ENCODE results near the gene JAKMIP3. TPM values are rescaled to one million over a fixed set of nuclear protein-coding genes. Genes with fewer than 3 reads are reported as not detected.
A peak's percentile ranks its signal among the peaks of the same experiment; 100 is the strongest.

The JAKMIP3 gene
- total RNA-seq = 1.1 TPM

DNA sequence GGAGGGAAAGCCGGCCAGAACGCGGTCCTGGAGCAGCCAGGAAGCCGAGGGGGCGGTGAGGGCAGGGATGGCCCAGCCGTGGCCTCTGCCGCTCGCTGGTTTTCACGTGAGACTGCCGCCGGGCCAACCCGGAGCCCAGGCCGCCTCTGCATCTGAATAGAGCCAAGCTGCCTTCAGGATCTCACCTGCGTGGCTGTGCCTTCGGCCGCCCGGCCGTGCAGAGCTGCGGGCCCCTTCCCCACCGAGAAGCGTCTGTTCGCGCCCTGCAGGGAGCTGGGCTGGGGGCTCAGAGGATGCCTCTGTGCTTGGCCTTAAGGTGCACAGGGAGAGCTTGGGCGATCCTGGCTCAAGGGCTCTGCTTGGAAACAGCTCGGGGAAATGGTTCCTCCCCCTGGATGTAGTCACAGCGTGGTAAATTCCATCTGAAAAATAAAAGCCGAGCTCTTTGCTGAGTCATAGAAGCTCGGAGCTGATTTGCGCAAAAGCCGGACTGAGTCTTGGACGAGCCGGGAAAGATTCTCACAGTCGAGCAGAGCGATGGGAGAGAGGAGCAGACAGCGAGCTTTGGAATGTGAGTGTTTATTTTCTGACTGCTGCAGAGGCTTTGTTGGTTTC is at the start of gene JAKMIP3:
JAKMIP3 (plus strand) TSS at position 456 of the 615 bp plus-strand sequence. CDS start 38,863 bp downstream, outside the sequence.
- peak; percentile 65 for DNase-seq (ENCODE audit: low spot score)

DNA sequence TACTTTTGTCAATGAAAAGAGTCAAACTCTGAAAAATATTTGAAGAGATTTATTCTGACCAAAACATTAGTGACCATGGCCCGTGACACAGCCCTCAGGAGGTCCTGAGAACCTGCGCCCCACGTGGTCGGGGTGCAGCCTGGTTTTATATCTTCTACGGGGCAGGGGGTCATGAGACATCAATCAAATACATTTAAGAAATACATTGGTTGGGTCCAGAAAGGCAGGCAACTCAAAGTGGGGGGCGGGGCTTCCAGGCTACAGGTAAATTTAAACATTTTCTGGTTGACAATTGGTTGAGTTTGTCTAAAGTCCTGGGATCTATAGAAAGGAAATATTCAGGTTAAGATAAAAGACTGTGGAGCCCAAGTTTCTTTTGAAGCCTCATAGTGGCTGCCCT is 49.2 kb upstream of the JAKMIP3 start:
- no peak for DNase-seq (ENCODE audit: low spot score)

DNA sequence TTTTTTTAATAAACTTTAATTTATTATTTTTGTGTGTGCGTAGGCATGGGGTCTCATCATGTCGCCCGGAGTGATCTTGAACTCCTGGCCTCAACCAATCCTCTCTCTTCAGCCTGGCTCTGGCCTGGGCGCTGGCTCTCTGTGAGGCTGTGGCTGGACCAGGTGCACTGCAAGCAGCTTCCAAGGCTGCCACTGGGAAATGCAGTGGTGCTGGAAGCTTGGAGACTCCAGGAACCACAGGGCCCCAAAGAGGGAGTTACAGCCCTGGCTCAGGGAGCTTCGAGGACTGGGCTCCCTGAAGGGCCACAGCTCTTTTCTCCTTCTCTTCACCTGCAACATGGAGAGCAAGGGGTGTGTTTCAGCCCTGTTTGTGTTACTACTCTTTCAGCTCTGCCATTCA is 47.3 kb upstream of the JAKMIP3 start:
- no peak for DNase-seq (ENCODE audit: low spot score)

DNA sequence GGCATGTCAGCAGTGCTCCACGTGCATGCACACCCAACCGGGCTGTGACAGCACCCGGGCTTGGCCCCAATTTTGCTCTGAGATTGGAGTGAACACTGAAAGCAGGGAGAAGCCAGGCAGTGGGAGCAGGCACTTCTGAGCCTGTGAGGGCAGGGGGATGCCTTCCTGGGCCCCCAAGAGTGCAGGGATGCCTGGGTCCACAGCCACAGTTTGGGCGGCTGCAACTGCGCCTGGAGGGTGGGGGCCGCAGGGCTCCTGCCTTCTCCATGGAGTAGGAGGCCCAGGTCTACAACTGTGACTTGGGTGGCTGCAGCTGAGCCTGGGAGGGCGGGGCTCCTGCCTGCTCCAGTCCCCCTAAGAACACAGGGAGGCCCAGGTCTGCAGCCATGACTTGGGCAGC is 46.4 kb upstream of the JAKMIP3 start:
- no peak for DNase-seq (ENCODE audit: low spot score)

DNA sequence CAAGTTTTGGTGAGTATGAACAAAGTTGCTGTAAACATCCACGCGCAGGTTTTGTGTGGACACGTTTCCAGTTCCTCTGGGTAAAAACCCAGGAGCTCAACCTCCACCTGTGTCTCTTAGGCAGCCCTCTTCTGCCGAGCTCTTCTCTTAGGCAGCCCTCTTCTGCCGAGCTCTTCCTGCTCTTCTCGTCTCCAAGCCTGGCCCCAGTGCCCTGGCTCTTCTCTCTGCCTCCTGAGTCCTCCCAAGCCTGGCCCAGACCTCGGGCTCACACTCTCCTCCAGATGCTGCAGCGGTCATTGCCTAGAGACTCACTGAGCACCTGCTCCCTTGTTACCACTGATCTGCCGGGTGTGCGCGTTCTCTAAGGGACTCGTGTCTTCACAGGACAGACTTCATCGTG is 45.3 kb upstream of the JAKMIP3 start:
- no peak for DNase-seq (ENCODE audit: low spot score)

DNA sequence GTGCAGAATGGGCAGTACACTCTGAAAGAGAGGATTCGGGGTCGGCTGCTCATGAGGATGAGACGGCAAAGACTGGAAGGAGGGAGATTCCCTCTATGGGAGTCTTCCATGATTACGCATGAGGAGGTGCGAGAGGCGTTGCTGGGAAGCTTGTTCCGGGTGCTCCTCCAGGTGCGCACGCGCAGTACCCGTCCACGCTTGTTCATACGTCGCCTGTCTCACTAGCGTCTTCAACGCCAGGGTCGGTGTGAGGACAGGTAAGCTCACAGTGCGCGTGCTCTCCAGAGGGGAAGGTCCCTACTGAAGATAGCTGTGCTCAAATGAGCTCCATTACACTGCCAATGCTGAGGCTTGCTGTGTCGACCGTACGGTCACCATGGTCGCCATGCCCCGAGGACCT is 44.7 kb upstream of the JAKMIP3 start:
- DNase-seq (ENCODE audit: low spot score) = no peak

DNA sequence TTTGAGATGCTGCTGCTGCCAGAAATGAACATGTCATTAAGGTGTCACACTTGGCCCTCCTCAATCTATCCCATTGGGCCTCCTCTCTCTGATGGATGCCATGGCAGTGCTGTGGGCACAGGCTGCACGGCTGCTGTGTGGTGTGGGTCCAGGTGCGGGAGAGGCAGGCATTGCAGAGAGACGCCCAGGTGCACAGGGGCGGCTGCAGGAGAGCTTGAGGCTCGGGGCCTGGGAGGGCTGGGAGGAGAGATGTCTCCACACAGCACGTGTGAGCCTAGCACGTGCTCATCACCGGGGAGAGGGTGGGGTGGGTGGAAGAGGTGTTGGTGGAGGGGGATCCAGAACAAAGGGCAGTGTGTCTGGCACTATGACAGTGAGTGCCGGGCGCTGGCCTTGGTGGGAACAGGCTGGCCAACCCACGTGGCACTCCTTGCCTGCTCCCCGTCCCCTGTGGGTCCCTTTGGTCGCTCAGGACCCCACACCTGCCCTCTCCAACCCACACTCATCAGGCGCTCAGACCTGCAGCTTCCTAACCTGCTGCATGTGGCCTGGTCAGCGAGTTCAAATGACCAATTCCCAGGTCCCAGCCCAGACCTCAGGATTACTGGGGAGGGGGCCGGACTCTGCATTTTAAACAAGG is 44.1 kb upstream of the JAKMIP3 start:
- DNase-seq (ENCODE audit: low spot score) = no peak

DNA sequence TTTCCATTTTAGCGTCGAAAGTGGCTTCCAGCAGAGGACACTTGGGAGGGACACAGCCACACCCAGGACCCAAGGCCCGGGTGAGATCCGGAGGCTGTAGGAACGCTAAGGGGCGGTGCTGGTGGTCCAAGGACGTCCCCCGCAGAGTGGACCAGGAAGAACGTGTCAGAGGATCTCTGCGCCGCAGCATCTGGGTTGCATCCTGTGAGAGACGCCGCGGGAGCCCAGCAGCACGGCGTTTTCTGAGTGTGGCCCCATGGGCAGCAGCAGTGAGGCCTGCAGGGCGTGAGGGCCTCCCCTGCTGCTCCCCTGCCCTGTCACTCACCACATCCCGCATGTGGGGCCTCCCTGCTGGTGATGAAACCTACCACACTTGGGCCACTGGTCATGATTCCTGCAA is 43.5 kb upstream of the JAKMIP3 start:
- DNase-seq (ENCODE audit: low spot score) = no peak

DNA sequence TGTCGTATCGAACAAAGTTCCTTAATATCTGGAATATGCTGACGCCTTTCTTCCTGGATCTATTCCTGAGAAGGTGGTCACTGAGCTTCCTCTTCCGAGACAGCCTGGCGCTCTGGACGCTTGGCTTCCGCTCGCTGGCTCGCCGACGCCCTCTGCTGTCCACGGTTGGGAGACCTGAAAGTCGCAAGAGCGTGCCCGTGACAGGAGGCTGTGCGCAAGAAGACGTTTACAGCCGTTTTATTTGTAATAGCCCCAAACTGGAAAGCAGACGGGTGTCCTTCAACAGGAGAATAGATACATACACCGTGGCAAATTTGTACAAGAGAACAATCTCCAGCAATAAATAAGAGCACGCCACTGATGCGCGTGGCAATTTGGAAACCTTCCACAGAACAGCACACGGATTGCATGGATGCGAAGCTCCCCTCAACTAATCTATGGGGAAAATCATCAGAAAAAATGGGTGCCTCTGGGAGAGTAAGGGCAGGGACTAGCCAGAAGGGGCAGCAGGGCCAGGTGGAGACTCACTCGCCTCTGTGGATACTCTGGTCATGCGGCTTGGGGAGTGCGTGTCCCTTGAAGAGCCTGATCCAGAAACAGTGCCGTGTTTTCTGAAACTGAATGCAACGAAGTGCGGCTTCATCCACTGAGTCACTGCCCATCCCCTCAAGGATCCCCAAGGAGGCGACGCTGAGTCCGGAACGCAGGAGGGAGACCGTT is 42.5 kb upstream of the JAKMIP3 start:
- peak; percentile 82 for DNase-seq (ENCODE audit: low spot score)

DNA sequence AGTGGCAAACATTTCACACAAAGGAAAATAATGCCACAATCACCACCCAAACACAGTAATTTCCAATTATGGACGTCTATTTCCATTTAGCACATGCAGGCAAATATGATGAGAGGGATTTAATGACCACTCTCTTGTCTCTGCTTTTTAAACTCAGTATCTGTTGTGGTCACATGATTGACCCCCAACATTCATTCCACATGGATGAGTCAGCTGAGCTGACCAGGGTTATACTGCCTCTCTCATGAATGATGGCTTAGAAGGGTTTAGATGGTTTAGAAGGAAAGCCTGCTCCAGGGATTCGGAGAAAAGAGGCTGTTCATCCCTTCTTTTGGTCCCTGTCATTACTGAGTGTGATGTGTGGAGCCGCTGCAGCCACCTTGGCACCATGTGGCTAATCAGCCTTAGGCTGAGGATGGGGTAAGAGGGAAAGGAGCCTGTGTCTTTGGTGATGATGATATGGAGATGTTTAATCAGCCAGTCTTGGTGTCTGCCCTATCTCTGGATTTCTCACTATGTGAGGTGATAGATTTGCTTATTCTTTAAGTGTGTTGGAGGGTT is 38.2 kb upstream of the JAKMIP3 start:
- DNase-seq (ENCODE audit: low spot score) = no peak

DNA sequence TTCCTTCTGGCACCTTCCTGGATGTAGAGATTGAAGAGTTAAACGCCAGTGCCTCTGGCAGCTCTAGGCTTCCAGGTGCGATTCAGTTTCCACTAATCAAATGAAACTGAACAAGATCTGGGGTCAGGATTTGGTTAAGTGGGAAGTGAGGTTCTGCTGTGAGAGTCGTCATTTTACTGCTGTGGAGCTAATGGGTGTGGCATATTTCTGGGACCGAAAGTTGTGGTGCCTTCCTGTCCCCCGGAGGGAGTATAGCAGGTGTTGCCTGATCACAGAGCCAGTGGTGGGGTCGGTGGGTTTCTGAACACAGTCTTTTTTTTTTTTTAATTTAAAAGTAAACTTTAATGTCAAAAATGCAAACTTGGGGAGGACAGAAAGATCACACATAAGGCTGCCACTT is 37.0 kb upstream of the JAKMIP3 start:
- DNase-seq (ENCODE audit: low spot score) = no peak

DNA sequence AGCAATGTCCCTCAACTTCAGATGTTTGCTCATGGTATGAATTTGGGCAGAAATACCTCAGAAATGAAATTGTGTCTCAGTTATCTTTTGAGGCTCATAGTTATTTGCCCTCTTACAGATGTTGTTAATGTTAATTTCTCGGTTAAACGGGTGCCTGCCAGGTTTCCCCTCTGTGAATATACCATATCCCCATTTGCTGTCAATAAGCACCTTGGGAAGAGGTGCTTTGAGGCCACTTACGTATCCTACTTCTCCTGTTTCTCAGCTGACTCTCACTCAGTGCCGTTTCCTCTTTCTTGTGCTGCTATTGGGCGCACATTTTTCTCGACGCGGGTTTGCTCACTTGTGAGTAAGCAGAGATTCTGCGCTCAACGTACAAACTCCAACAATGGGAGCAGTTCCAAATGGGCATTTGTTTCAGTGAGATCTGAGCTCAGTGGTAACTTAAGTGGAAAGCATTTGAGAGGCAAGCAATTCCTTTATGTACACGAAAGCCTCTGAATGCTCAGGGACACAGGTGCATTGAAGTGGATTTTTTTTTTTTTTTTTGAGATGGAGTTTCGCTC is 34.8 kb upstream of the JAKMIP3 start:
- no peak for DNase-seq (ENCODE audit: low spot score)

DNA sequence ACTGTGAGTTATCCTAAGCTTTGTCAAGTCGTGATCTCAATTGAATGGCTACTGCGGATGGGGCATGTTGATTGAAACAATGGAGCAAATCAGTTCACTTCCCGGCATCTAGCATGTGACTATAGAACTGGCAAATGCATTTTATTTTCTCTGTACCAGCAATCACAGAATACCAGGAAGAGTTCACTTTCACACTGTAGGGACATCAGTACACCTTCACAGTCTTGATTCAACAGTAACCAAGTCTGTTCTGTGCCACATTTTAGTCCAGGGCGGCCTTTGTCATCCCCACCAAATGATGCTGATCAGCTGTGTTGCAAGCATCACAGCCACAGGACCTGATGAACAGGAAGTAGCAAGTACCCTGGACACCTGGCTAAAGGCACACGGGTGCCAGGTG is 32.1 kb upstream of the JAKMIP3 start:
- DNase-seq (ENCODE audit: low spot score) = no peak

DNA sequence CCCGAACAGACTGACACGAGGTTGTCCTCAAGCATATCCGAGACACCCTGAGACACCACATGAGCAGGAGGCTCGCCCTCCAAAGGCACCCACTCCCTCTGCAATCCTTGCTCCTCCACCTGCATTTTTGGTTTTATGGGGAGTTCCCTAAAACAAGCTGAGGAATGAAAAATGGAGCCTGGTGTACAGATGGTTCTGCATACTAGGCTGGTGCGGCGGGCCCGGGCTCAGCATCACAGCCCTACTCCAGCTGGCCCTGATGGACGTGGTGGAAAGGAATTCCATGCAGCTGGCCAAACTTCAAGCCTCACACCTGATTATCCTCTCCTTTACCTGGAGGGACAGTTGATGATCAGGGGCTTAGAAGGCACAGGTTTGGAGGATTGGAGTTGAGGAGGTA is 30.3 kb upstream of the JAKMIP3 start:
- no peak for DNase-seq (ENCODE audit: low spot score)

DNA sequence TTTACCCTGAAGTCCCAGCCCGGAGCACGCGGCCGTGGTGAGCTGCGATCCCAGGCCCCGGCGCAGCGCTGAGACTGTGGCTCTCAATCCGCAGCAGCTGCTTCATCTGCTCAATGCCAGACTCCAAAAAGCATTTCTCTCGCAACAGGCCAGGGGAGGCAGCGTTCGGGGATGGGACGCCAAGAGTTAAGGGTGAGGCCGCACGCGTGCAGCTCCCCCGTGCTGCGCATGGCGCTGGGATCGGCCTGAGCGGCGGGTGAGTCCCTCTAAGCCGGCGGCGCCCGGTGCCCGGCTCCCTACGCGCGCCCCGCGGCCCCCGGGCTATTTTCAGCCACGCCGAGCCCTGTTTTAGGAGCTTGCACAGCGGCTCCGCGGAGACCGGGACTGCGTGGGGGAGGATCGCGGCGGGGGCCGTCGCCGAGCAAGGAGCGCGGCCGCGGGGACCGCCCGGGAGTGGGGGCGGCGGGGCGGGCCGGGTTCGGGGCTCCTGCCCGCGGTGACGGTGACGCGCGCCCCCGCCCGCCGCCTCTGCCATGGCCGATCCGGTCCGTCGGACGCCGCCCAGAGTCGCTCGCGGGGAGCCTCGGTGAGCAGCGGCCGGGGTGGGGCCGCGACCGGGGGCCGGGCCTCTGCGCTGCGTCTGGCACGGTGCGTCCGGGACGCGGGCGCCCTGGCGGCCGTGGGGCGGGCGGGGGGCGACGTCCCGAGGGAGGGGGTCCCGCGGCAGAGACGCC is 29.4 kb upstream of the JAKMIP3 start:
- DNase-seq (ENCODE audit: low spot score) = no peak

DNA sequence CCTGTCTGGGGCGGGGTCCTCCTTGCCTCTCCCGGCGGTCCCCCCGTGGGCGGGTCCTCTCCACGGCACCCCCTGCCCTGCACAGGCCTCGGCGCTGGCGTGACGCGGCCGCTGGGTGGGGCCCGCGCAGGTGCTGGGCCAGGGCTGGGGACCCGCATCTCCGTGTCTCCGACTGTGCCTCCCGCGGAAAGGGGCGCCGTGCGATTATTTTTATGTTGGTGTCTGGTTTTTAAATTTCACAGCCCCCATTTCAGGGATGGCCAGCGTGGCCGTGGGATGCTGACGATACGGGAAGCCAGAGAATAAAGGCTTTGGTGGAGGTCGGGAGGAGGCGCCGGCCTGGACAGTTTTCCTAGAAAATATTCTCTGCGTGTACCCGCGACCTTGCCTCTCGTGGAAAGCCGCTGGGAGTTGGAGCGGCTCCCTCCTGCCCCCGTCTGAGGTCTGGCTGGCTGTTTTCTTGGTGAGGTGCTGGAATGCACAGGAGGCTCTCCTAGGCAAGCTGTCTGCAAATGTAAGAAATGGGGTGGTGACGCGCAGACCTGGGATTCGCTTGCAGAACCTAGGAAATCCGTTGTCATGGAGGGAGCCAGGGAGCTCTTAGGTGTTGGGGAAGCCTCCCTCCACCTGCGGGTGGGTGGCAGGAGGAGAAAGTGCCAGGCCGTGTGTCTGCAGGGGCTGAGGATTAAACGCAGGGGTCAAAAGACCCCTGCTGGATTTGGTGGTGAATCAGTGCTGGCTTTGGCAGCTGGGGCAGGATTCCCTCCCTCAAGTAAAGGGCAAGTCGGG is 28.7 kb upstream of the JAKMIP3 start:
- DNase-seq (ENCODE audit: low spot score) = no peak

DNA sequence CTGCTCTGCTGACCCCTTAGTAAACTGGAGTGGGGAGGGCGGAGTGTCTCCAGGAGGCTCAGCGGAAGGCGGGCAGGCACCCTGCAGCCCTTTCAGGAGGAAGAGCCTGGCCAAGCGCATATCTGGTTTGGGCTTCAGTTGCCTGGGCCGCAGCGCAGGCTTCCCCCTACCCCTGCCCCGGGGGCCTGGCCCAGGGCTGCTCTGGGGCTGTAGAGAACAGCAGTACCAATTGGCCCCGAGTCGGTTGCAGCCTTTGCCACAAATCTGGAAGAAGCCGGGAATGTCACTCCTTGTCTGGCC is 28.1 kb upstream of the JAKMIP3 start:
- no peak for DNase-seq (ENCODE audit: low spot score)

DNA sequence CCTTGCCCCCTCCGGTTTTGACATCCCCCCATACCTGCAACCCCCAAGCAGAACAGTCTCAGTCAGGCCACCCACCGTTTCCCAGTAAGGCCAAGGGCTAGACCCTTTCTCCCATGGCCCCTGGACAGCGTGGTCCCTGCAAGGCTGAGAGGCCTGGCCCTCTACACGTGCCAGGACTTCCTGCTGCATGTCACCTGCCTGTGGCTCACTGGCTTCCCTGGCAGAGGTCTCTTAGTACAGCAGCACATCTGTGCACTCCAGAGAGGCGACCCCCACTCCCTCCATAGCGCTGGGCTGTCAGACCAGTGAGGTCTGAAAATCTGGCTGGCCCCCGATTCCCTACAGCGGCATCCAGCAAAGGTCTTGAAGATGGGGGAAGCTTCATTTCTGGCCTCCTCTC is 26.4 kb upstream of the JAKMIP3 start:
- no peak for DNase-seq (ENCODE audit: low spot score)

DNA sequence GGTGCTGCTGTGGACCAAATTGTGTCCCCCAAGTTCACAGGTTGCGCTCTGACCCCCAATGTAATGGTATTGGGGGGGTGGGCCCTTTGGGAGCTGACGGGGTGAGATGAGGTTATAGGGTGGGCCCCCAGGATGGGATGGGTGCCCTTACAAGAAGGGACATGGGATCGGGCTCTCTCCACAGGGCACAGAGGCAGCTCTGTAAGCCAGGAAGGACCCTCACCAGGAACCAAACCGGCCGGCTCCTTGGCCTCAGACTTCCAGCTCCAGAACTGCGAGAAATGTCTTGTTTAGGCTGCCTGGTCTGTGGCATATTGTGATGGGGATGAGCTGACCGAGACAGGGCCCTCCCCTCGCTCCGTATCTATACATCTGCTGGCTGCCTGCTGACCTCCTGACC is 25.7 kb upstream of the JAKMIP3 start:
- DNase-seq (ENCODE audit: low spot score) = no peak

DNA sequence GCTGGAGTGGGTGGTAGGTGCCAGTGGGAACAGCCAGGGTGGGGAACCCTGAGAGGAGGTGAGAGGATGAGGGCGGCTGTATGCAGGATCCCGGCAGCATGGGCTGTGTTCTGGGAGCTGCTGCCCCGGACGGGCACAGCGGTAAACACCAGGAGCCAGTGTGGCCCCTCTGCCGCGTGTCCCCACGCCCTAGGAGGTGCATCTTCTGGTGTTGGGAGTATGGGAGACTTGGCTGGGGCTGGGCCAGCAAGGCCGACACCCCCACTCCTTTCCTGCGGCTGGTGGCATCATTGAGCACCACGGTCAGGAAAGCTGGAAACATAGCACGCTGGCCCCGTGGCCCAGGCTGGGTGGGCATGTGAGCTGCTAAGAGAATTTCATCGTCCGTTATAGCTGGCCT is 24.4 kb upstream of the JAKMIP3 start:
- DNase-seq (ENCODE audit: low spot score) = no peak
